Measurements from ENCODE around the gene PTPRD. TPM values are rescaled to one million over a fixed set of nuclear protein-coding genes. Genes with fewer than 3 reads are reported as not detected.

Gene PTPRD
- total RNA-seq, 1 experiment from 2014 or later: 0.02 TPM

DNA sequence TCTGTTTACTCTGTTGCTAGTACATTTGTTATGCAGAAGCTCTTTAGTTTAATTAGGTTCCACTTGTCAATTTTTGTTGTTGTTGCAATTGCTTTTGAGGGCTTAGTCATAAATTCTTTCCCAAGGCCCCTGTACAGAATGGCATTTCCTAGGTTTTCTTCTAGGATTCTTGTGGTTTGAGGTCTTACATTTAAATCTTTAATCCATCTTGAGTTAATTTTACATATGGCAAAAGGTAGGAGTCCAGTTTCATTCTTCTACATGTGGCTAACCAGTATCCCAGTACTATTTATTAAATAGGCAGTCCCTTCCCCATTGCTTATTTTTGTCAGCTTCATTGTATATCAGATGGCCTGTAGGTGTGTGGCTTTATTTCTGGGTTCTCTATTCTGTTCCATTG, 792.4 kb downstream of the PTPRD start:
- H3K79me2 ChIP-seq (ENCODE audit: insufficient read depth, low read length): no peaks in the 10 kb centered on the region
- RAD21 ChIA-PET (ENCODE audit: low non-redundant PET in 1 of 2, low total read pairs in 2 of 2, uncharacterized antibody in 2 of 2, unreplicated experiment in 2 of 2): no interaction called here
- BruUV-seq (replicated peaks): no TSS peak
- no peaks in the 10 kb centered on the region for H3K9me2 ChIP-seq (ENCODE audit: insufficient read depth)
- no peak overlapping the region for H3K4me3 ChIP-seq (replicated peaks in 1 of 2; ENCODE audit: low read depth in 1 of 2, low read length in 2 of 2)
- POLR2A ChIA-PET: no interaction called here
- H2AFZ ChIP-seq (ENCODE audit: low read depth, low read length, poor library complexity, severe bottlenecking): no peak overlapping the region
- no peak for ATAC-seq
- intact Hi-C loops (cut with micrococcal nuclease): no loop called here
- H3K9me3 ChIP-seq (ENCODE audit: control insufficient read depth in 1 of 2, insufficient read depth in 1 of 2, low read depth in 1 of 2, low read length in 2 of 2): peaks cover 8 to 21% of the 10 kb centered on the region in 2 experiments; a peak in 2 of 4 replicates
- no peaks in the 10 kb centered on the region for H3K36me3 ChIP-seq (ENCODE audit: control insufficient read depth in 1 of 2, insufficient read depth in 2 of 2, low read length in 2 of 2)
- CTCF ChIA-PET: no interaction called here
- H3K27ac ChIP-seq (ENCODE audit: low read depth, low read length): no peak overlapping the region
- DNase-seq (ENCODE audit: low read depth, low spot score): no peak
- H3K9ac ChIP-seq (ENCODE audit: low read length): no peak overlapping the region
- no peak for TF ChIP-seq YY1 (IDR thresholded peaks at IDR 0.05; ENCODE audit: extremely low read depth, insufficient replicate concordance, low read depth, low read length)
- no peak for TF ChIP-seq SRF (IDR thresholded peaks at IDR 0.05; ENCODE audit: low read depth)
- TF ChIP-seq POLR2A (IDR thresholded peaks at IDR 0.05; ENCODE audit: borderline replicate concordance, extremely low read depth, insufficient read depth, insufficient read length): no peak
- no peak for TF ChIP-seq EZH2 (IDR thresholded peaks at IDR 0.05)
- TF ChIP-seq, protein P1, sequence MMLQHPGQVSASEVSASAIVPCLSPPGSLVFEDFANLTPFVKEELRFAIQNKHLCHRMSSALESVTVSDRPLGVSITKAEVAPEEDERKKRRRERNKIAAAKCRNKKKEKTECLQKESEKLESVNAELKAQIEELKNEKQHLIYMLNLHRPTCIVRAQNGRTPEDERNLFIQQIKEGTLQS (IDR thresholded peaks at IDR 0.05): no peak
- TF ChIP-seq, protein P2, sequence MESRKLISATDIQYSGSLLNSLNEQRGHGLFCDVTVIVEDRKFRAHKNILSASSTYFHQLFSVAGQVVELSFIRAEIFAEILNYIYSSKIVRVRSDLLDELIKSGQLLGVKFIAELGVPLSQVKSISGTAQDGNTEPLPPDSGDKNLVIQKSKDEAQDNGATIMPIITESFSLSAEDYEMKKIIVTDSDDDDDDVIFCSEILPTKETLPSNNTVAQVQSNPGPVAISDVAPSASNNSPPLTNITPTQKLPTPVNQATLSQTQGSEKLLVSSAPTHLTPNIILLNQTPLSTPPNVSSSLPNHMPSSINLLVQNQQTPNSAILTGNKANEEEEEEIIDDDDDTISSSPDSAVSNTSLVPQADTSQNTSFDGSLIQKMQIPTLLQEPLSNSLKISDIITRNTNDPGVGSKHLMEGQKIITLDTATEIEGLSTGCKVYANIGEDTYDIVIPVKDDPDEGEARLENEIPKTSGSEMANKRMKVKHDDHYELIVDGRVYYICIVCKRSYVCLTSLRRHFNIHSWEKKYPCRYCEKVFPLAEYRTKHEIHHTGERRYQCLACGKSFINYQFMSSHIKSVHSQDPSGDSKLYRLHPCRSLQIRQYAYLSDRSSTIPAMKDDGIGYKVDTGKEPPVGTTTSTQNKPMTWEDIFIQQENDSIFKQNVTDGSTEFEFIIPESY (IDR thresholded peaks at IDR 0.05; ENCODE audit: extremely low read depth, insufficient replicate concordance, low read length): no peak
- TF ChIP-seq, protein P3, sequence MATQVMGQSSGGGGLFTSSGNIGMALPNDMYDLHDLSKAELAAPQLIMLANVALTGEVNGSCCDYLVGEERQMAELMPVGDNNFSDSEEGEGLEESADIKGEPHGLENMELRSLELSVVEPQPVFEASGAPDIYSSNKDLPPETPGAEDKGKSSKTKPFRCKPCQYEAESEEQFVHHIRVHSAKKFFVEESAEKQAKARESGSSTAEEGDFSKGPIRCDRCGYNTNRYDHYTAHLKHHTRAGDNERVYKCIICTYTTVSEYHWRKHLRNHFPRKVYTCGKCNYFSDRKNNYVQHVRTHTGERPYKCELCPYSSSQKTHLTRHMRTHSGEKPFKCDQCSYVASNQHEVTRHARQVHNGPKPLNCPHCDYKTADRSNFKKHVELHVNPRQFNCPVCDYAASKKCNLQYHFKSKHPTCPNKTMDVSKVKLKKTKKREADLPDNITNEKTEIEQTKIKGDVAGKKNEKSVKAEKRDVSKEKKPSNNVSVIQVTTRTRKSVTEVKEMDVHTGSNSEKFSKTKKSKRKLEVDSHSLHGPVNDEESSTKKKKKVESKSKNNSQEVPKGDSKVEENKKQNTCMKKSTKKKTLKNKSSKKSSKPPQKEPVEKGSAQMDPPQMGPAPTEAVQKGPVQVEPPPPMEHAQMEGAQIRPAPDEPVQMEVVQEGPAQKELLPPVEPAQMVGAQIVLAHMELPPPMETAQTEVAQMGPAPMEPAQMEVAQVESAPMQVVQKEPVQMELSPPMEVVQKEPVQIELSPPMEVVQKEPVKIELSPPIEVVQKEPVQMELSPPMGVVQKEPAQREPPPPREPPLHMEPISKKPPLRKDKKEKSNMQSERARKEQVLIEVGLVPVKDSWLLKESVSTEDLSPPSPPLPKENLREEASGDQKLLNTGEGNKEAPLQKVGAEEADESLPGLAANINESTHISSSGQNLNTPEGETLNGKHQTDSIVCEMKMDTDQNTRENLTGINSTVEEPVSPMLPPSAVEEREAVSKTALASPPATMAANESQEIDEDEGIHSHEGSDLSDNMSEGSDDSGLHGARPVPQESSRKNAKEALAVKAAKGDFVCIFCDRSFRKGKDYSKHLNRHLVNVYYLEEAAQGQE (IDR thresholded peaks at IDR 0.05; ENCODE audit: low read depth): no peak
- H3K4me2 ChIP-seq (ENCODE audit: low read length): no peak overlapping the region
- no peaks in the 10 kb centered on the region for H4K20me1 ChIP-seq (ENCODE audit: insufficient read depth)
- no peaks in the 10 kb centered on the region for H3K27me3 ChIP-seq (ENCODE audit: insufficient read depth, low read length)
- no peaks in the 10 kb centered on the region for H3K4me1 ChIP-seq (ENCODE audit: control insufficient read depth in 1 of 2, insufficient read depth in 2 of 2, low read length in 2 of 2)
